HG02623 (cell line): ENCODE measurements around the gene CCT5.
"Not testable (repeated sequence)": the region's sequence is repeated elsewhere in the genome, so short reads cannot be mapped to it uniquely, and the experiment has no call there.

Source experiments
- ATAC-seq: cut with Tn5 transposase; IDR thresholded peaks from one replicate; pipeline ENCODE4 v1.9.1; 2021; ENCODE audit warnings: moderate library complexity; ENCODE audit not compliant: unreplicated experiment

CCT5 gene

GRCh38 chr5:10275460-10275859 lies 25.4 kb downstream of the CCT5 start:
- no peak for ATAC-seq

GRCh38 chr5:10275991-10276390 lies 25.9 kb downstream of the CCT5 start:
- ATAC-seq: no peak

- ATAC-seq: no peak
These were observed 26.6 kb downstream of the CCT5 start for GRCh38 chr5:10276691-10277090.

GRCh38 chr5:10277773-10278630 lies 27.9 kb downstream of the CCT5 start:
- no peak for ATAC-seq

- ATAC-seq: no peak
These were observed 28.7 kb downstream of the CCT5 start for GRCh38 chr5:10278658-10279279.

GRCh38 chr5:10279328-10279727 lies 29.2 kb downstream of the CCT5 start:
- ATAC-seq: no peak

GRCh38 chr5:10279925-10280720 lies 30.0 kb downstream of the CCT5 start:
- ATAC-seq: no peak

GRCh38 chr5:10283927-10284635 lies 34.0 kb downstream of the CCT5 start:
- ATAC-seq: peak; percentile 88

- ATAC-seq: not testable (repeated sequence)
These were observed 35.3 kb downstream of the CCT5 start for GRCh38 chr5:10285362-10285761.

GRCh38 chr5:10286162-10286861 lies 36.2 kb downstream of the CCT5 start:
- no peak for ATAC-seq

GRCh38 chr5:10286862-10287227 lies 36.8 kb downstream of the CCT5 start:
- no peak for ATAC-seq

GRCh38 chr5:10288592-10289219 lies 38.6 kb downstream of the CCT5 start:
- peak; percentile 54 for ATAC-seq

- no peak for ATAC-seq
These were observed 39.3 kb downstream of the CCT5 start for GRCh38 chr5:10289353-10289752.

GRCh38 chr5:10289991-10290390 lies 39.9 kb downstream of the CCT5 start:
- no peak for ATAC-seq

- no peak for ATAC-seq
These were observed 40.4 kb downstream of the CCT5 start for GRCh38 chr5:10290438-10290837.

- no peak for ATAC-seq
These were observed 41.7 kb downstream of the CCT5 start for GRCh38 chr5:10291692-10292339.

GRCh38 chr5:10293907-10294662 lies 44.0 kb downstream of the CCT5 start:
- ATAC-seq: no peak

GRCh38 chr5:10295619-10296326 lies 45.7 kb downstream of the CCT5 start:
- ATAC-seq: no peak
